GM21528 (cell line): ENCODE data around the gene MSMP.

Experiments used
- ATAC-seq: cut with Tn5 transposase; IDR thresholded peaks from one replicate; pipeline ENCODE4 v1.9.1; 2021; ENCODE audit warnings: mild to moderate bottlenecking, moderate library complexity; ENCODE audit not compliant: unreplicated experiment, low FRiP score

MSMP gene

DNA sequence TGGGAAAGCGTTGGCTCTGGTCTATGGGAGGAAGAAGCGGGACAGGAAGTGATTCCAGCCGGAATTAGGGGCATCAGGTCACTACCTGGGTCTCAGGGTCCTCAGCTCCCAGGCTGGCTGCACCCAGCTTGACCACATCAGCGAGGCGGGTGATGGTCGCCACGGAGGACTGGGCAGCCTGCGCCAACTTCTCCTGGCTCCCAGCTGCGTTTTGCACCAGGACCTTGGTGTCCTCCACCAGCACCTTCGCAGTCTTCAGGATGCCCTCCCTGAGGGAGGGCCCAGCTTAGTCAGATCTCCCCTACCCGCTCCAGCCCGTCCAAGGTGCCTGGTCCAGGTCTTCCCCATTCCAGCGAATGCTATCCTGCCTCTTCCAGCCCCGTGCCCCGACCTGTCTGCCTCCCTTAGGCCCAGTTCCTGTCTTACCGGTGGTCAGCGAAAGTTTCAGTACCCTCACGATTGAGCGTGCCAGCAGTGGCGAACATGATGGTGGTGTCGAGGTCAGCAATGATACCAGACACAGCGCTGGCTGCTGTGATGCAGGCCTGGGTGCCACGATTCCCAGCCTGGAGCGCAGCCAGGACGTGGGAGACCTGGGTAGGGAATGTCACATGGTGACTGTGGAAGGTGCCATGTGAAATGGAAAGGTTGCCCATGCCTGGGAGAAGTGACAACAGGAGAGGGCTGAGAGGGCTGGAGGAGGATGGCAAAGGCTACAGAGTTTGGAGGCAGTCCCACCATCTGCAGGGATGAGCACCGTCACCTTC lies 50.0 kb downstream of the MSMP start:
- no peak for ATAC-seq
